MM.1S (cell line): ENCODE results near the gene EPB42.

Source experiments
- EZH2 ChIP-seq: fragments of 300-600 bp; sonication (generic); optimal IDR thresholded peaks from 2 replicates; pipeline ENCODE3; 2017; ENCODE audit warnings: low read depth, mild to moderate bottlenecking, antibody characterized with exemption, low read length, mixed read lengths
- TF ChIP-seq, protein P1 (sequence below): fragments of 300-600 bp; sonication (generic); IDR thresholded peaks from 2 replicates; pipeline ENCODE4 v1.5.1; 2016; ENCODE audit warnings: antibody characterized with exemption, low read length, mixed read lengths

GRCh38 chr15:43187544-43188155, 33.2 kb downstream of the EPB42 start:
- TF ChIP-seq, protein P1, sequence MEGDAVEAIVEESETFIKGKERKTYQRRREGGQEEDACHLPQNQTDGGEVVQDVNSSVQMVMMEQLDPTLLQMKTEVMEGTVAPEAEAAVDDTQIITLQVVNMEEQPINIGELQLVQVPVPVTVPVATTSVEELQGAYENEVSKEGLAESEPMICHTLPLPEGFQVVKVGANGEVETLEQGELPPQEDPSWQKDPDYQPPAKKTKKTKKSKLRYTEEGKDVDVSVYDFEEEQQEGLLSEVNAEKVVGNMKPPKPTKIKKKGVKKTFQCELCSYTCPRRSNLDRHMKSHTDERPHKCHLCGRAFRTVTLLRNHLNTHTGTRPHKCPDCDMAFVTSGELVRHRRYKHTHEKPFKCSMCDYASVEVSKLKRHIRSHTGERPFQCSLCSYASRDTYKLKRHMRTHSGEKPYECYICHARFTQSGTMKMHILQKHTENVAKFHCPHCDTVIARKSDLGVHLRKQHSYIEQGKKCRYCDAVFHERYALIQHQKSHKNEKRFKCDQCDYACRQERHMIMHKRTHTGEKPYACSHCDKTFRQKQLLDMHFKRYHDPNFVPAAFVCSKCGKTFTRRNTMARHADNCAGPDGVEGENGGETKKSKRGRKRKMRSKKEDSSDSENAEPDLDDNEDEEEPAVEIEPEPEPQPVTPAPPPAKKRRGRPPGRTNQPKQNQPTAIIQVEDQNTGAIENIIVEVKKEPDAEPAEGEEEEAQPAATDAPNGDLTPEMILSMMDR: peak; percentile 53
- TF ChIP-seq EZH2: no peak
